Activated CD4-positive, alpha-beta T cell treated with anti-CD3 and anti-CD28 coated beads, Interleukin-2, amount 50 U/mL, for 16 hours (primary cell): ENCODE measurements around the gene RXRB.

Experiments used
- DNase-seq: peaks from one replicate; pipeline ENCODE4 v3.0.0-alpha.2; 2020

Gene RXRB

GRCh38 chr6:33211666-33212422, 11.4 kb upstream of the RXRB start:
- no peak for DNase-seq

DNA sequence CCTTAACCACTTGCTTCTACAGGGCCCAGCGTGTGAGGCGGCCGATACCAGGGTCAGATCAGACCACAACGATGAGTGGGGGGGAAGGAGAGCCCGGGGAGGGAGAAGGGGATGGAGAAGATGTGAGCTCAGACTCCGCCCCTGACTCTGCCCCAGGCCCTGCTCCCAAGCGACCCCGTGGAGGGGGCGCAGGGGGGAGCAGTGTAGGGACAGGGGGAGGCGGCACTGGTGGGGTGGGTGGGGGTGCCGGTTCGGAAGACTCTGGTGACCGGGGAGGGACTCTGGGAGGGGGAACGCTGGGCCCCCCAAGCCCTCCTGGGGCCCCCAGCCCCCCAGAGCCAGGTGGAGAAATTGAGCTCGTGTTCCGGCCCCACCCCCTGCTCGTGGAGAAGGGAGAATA, 10.7 kb upstream of the RXRB start:
- no peak for DNase-seq

DNA sequence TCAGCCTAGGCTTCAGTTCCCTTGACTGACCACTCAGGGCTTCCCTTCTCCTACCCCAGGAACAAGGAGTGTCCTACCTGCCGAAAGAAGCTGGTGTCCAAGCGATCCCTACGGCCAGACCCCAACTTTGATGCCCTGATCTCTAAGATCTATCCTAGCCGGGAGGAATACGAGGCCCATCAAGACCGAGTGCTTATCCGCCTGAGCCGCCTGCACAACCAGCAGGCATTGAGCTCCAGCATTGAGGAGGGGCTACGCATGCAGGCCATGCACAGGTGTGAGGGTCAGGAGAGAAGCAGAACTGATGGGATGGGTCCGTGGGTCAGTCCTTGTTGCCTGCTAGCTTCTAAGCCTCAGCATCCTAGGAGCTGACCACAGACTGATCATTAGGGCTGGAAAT, 9.4 kb upstream of the RXRB start:
- no peak for DNase-seq

DNA sequence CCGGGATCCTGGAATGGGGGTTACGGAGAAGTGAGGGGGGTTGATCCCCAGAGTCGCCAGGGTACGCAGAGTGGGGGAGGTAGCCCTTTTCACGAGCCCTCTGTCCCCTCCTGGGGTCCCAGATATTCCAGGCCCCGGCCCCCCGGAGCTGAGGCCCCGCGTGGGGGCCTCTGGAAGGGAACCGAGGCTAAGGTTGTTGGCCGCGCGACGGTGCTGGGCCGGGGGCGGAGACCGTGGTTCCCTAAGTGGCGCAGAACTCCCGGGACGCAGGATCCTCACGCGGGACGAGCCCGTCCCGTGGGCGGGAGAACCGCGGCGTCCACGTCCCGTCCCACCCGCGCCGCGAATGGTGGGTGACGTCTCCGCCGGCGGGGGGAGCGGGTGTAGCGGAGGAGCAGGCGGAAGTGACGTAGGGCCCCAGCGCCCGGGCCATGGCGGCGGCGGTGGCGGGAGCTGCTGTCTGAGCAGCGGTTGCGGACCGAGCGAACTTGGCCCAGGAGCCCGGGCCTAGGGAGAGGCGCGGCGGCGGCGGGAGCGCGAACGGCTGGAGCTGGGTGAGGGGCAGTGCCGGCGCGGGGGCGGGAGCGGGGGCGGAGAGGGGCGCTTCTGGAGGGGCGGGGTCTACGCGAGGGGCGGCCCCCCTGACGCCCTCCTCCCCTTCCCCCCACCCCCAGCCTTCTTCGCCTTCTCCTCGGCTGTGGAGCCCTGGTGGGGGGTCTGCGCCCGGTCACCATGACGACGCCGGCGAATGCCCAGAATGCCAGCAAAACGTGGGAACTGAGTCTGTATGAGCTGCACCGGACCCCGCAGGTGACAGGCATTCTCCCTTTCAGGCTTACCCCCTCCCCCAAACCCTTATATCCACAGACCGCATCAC, 7.9 kb upstream of the RXRB start, which contains the start of gene RING1:
RING1 (plus strand) TSS at position 410 of the 877 bp plus-strand sequence; CDS start at position 733, 323 bp downstream.
- peak; percentile 84 for DNase-seq

- no peak for DNase-seq
These were observed 7.2 kb upstream of the RXRB start for GRCh38 chr6:33207552-33208090.

GRCh38 chr6:33206864-33207551, 6.5 kb upstream of the RXRB start:
- DNase-seq, result no peak

GRCh38 chr6:33206027-33206863, 5.8 kb upstream of the RXRB start:
- no peak for DNase-seq

DNA sequence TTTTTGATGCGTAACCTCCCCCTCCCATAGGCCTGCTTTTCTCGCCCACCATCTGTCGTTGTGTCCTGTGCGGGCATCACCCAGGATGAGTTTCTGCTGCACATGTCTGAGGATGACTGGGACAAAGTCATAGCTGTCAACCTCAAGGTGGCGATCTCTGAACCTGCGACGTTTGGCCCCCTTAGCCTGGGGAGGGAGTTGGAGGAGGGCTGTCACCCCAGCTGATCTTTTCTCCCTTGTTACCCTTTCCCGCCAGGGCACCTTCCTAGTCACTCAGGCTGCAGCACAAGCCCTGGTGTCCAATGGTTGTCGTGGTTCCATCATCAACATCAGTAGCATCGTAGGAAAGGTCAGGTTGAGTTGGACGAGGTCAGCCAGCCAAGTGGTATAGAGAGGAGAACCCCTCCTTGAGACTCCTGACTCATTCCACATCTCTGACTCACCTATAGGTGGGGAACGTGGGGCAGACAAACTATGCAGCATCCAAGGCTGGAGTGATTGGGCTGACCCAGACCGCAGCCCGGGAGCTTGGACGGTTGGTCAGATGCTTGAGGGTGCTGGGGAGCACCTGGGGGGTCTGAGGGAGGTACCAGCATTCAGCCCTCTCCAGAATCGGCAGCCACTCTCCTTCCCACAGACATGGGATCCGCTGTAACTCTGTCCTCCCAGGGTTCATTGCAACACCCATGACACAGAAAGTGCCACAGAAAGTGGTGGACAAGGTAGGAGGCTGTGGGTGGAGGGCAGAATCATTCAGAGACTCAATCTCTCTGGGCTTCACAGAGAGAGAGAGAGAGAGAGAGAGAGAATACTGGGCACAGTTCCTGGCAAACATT, 4.9 kb upstream of the RXRB start:
- peak; percentile 78 for DNase-seq

GRCh38 chr6:33204415-33205190, 4.1 kb upstream of the RXRB start, which contains the start of gene HSD17B8:
Gene HSD17B8 (plus strand): TSS chr6:33204655. CDS start chr6:33204669, 14 bp downstream.
- DNase-seq, result peak; percentile 95

DNA sequence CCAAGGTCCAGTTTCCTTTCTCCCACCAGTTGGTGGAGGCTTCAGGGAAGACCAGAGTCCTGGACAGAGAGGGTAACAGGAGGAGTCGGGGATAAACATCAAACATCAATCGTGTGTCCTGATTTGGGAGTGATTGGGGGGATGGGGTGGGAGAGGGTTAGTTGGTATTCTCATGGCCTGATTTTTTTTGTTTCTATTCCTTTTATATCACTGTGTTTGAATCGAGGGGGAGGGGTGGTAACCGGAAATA, 3.6 kb upstream of the RXRB start:
- no peak for DNase-seq

- no peak for DNase-seq
These were observed 3.1 kb upstream of the RXRB start for GRCh38 chr6:33203443-33204164.

DNA sequence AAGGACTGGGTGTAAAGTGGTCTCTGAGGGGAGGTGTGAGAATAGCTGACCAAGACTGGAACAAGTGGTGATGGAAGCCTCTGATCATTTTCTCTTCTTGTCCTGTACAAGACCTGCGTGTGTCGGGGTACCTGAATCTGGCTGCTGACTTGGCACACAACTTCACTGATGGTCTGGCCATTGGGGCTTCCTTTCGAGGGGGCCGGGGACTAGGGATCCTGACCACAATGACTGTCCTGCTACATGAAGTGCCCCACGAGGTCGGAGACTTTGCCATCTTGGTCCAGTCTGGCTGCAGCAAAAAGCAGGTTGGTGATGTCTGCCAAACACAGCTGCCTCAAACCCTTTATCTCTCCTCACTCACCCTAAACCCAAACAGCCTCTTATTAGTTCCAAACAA, 2.3 kb upstream of the RXRB start:
- no peak for DNase-seq

DNA sequence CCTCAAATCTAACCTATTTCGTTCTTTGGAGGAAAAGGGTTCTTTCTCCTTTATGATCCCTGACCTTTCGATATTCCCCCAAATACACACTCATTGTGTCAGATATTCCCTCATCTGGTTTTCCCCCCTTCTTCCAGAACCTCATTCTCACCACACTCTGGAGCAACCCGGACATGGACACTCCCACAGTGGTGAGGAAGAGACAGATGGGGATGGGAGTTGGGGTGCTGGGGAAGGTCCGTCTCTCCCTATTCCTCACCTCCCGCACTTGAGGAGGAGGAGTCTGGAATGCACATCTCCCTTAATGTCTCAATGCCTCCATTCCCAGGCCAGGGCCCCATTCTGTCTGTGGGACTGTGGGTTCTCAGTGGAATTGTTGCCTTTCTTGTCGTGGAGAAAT, 1.5 kb upstream of the RXRB start:
- no peak for DNase-seq

GRCh38 chr6:33201147-33201545, 681 bp upstream of the RXRB start:
- DNase-seq, result no peak

GRCh38 chr6:33199687-33200218, 712 bp downstream of the RXRB start:
- DNase-seq, result peak; percentile 83

DNA sequence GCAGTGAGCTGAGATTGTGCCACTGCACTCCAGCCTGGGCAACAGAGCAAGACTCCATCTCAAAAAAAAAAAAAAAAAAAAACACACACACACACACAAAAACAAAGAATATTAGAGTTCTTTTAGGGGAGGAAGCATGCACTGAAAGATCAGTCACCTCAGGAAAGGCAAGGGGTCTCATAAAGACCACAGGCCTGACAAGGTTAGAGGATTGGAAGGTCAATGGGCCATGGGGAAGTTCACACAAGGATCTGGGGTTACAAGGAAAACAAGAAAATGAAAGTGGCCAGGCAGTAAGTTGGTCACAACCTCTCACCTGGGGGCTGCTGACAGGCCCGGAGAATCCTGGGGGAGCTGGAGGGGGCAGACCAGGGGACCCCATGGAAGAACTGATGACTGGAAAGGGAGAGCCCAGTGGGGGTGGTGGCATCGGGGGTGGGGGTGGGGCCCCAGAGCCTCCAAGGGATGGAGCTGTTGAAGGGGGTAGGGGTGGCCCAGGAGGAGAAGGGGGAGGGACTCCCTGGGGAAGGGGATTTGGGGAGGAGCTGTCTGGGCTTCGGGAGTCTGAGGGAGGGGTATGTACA, 1.5 kb downstream of the RXRB start:
- no peak for DNase-seq

DNA sequence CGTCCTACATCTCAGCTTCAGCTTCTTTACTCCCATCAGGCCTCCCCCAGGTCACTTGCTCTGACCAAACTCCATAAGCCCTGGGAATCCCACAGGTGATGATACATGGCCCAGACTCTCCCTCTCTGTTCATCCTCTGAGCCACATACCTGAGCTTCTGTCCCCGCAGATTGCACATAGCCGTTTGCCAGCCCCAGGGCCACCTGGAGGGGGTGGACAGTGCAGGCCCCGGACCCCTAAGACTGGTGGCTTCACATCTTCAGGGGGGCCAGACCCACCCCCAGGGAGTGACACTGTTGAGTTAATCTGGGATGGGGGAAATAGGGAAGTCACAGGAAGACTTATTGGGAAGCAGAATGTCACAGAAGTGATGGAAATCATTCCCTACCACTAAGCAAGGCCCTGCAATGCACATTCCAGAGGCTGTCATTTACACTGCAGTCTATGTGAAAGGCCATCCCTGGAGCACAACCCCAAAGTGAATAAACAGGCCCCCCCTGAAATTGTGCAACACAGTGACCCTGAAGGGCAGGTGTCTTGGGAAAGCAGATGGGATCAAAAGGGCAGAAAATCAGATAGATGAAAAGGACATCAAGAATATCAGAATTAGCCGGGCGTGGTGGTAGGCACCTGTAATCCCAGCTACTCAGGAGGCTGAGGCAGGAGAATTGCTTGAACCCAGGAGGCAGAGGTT, 2.2 kb downstream of the RXRB start:
- DNase-seq, result no peak

DNA sequence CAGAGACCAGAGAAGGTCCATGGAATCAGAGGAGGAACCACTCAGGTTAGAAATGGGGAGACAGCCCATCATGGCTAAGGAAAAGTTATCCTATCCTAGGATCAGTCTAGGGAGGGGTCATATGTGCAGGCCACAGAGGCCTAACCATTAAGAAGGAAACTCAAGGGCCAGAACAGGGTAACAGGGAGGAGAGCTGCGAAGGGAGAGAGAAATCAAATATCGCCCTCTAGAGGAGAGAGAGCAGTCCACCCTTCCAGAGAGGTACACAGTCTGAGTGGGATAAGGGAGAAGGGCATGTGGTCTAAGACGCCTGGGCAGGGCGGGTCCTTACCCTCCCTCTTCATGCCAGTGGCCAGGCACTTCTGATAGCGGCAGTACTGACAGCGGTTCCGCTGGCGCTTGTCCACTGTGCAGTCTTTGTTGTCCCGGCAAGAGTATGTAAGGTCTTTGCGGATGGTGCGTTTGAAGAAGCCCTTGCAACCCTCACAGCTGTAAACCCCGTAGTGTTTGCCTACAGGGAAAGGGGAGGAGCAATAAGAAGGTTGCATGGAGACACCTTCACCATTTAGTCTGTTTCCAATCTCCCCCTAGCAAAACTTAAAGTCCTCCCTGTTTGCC, 2.9 kb downstream of the RXRB start:
- peak; percentile 73 for DNase-seq
